Mesenchymal stem cell (in vitro differentiated cells and primary cell): ENCODE measurements around the gene TNFSF8.

Source experiments
- DNase-seq: peaks from one replicate; pipeline ENCODE4 v3.0.0-alpha.2; 2013
- H2AFZ ChIP-seq: one replicate; pipeline ENCODE4 v1.6.1; 2013; ENCODE audit warnings: low read depth, mild to moderate bottlenecking, control low read depth, inconsistent platforms, low read length, moderate library complexity
- H2AK5ac ChIP-seq: 2 replicates; pipeline ENCODE4 v1.6.1; 2013; ENCODE audit warnings: low read length, moderate library complexity, mild to moderate bottlenecking, inconsistent platforms; ENCODE audit not compliant: severe bottlenecking
- H2BK120ac ChIP-seq: one replicate; pipeline ENCODE4 v1.6.1; 2013; ENCODE audit warnings: low read depth, mild to moderate bottlenecking, inconsistent platforms, low read length, moderate library complexity
- H2BK12ac ChIP-seq, 2 experiments: one replicate each; pipeline ENCODE4 v1.6.1; 2013; ENCODE audit warnings: inconsistent platforms in 2 of 2, low read length in 2 of 2, mild to moderate bottlenecking in 2 of 2, moderate library complexity in 2 of 2, control low read depth in 1 of 2
- H2BK15ac ChIP-seq: one replicate; pipeline ENCODE4 v1.6.1; 2013; ENCODE audit warnings: mild to moderate bottlenecking, low read depth, inconsistent platforms; ENCODE audit not compliant: poor library complexity, severe bottlenecking
- H2BK5ac ChIP-seq: 2 replicates; pipeline ENCODE4 v1.6.1; 2013; ENCODE audit warnings: low read depth, mild to moderate bottlenecking, low read length, control low read depth, inconsistent platforms; ENCODE audit not compliant: poor library complexity, severe bottlenecking
- H3K14ac ChIP-seq, 2 experiments: one replicate each; pipeline ENCODE4 v1.6.1; 2013; ENCODE audit warnings: inconsistent platforms in 2 of 2, low read length in 2 of 2, control low read depth in 1 of 2, mild to moderate bottlenecking in 1 of 2, moderate library complexity in 1 of 2
- H3K18ac ChIP-seq, 2 experiments: one replicate each; pipeline ENCODE4 v1.6.1; 2013; ENCODE audit warnings: inconsistent platforms in 2 of 2, low read length in 2 of 2, control low read depth in 1 of 2, low read depth in 1 of 2, mild to moderate bottlenecking in 1 of 2
- H3K23ac ChIP-seq, 2 experiments: one replicate each; pipeline ENCODE4 v1.6.1; 2013; ENCODE audit warnings: inconsistent platforms in 2 of 2, low read length in 2 of 2, mild to moderate bottlenecking in 2 of 2, moderate library complexity in 2 of 2, control low read depth in 1 of 2
- H3K27ac ChIP-seq: 2 replicates; pipeline ENCODE4 v1.5.1; 2013; ENCODE audit warnings: mild to moderate bottlenecking, moderate library complexity, low read length, control low read depth, inconsistent platforms; ENCODE audit not compliant: poor library complexity, severe bottlenecking
- H3K27me3 ChIP-seq, 2 experiments: 2 replicates each; pipeline versions ENCODE4 v1.6.1 to v1.7.0; 2013; ENCODE audit warnings: low read length in 2 of 2, mild to moderate bottlenecking in 2 of 2, moderate library complexity in 2 of 2, control low read depth in 1 of 2, inconsistent platforms in 1 of 2; ENCODE audit not compliant: control insufficient read depth in 1 of 2, insufficient read depth in 1 of 2
- H3K36me3 ChIP-seq, 2 experiments: 2 replicates each; pipeline versions ENCODE4 v1.6.1 to v1.7.0; 2013; ENCODE audit warnings: low read length in 2 of 2, control low read depth in 1 of 2, inconsistent platforms in 1 of 2, low read depth in 1 of 2, mild to moderate bottlenecking in 1 of 2; ENCODE audit not compliant: insufficient read depth in 2 of 2, control insufficient read depth in 1 of 2
- H3K4ac ChIP-seq, 2 experiments: one replicate each; pipeline ENCODE4 v1.6.1; 2013; ENCODE audit warnings: inconsistent platforms in 2 of 2, low read length in 2 of 2, mild to moderate bottlenecking in 2 of 2, moderate library complexity in 2 of 2, control low read depth in 1 of 2, low read depth in 1 of 2
- H3K4me1 ChIP-seq: 2 replicates; pipeline ENCODE4 v1.6.1; 2013; ENCODE audit warnings: low read depth, low read length, control low read depth; ENCODE audit not compliant: control insufficient read depth, insufficient read depth
- H3K4me2 ChIP-seq: 2 replicates; pipeline ENCODE4 v1.6.1; 2013; ENCODE audit warnings: low read length, mild to moderate bottlenecking, inconsistent platforms; ENCODE audit not compliant: poor library complexity, severe bottlenecking
- H3K4me3 ChIP-seq, 2 experiments: 2 replicates each; pipeline versions ENCODE4 v1.5.1 to v1.7.0; 2013; ENCODE audit warnings: low read length in 2 of 2, mild to moderate bottlenecking in 2 of 2, control low read depth in 1 of 2, low read depth in 1 of 2; ENCODE audit not compliant: insufficient read depth in 1 of 2
- H3K79me1 ChIP-seq: replicated peaks from 2 replicates; pipeline ENCODE4 v1.6.1; 2013; ENCODE audit warnings: mild to moderate bottlenecking, control low read depth, low read length, inconsistent platforms; ENCODE audit not compliant: poor library complexity, severe bottlenecking
- H3K9ac ChIP-seq: 2 replicates; pipeline ENCODE4 v1.7.0; 2013; ENCODE audit warnings: mild to moderate bottlenecking, low read length, moderate library complexity
- H3K9me3 ChIP-seq: 2 replicates; pipeline ENCODE4 v1.7.0; 2013; ENCODE audit warnings: mild to moderate bottlenecking, low read length; ENCODE audit not compliant: control insufficient read depth
- H4K8ac ChIP-seq: one replicate; pipeline ENCODE4 v1.6.1; 2013; ENCODE audit warnings: inconsistent platforms, mild to moderate bottlenecking, low read length, moderate library complexity
- H4K91ac ChIP-seq: one replicate; pipeline ENCODE4 v1.6.1; 2013; ENCODE audit warnings: mild to moderate bottlenecking, low read length, inconsistent platforms
- WGBS: methylation state at CpG from one replicate; pipeline ENCODE4 v1.1.7; 2013; ENCODE audit warnings: mixed read lengths; 5-methylcytosine and 5-hydroxymethylcytosine counted together

Gene TNFSF8

DNA sequence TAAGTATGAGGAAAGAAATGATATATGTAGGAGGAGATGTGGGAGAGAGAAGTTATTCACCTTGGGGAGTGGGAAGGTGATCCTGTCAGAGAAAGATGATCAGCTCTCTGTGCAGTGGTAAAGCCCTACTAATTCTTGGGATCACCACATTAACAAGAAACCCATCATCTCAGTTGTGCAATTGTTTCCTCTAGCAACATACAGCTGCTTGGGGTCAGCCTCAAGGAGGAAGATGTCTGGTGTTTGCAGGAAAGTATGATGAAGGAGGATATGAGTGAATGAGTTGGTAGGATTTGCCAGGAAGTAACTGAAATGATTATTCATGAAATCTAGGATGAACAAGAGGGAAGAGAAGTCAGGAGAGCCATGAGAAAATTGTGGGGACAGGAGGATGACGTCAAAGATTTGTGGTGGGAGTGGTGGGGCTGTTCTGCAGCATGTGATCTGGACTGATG, 50.1 kb downstream of the TNFSF8 start:
- H2AFZ ChIP-seq, result no peak overlapping the region

DNA sequence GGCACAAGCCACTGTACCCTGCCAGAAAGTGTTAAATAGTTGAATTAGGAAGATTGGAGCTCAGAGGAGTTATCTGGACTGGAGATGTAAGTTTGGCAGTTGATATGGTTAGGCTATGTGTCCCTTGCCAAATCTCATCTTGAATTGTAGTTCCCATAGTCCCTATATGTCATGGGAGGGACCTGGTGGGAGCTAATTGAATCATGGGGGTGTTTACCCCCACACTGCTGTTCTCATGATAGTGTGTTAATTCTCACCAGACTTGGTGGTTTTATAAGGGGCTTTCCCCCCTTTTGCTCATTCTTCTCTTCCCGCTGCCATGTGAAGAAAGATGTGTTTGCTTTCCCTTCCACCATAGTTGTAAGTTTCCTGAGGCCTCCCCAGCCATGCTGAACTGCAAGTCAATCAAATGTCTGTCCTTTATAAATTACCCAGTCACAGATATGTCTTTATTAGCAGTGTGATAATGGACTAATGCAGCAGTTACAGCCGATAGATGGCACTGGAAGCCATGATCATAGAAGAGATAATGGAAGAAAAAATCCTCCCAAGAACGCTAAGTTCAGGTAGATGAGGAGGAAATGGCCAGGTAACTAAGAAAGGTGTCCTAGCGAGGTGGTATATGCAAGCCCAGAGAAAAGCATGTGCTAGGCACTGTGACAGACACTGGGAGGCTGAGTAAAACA, 51.4 kb downstream of the TNFSF8 start:
- Histone ChIP-seq H2AK5ac (no peak overlapping the region), H2AFZ (no peak overlapping the region), H2BK5ac (no peak overlapping the region), H3K4me2 (no peak overlapping the region), H3K27me3 (no peaks in the 10 kb centered on the region), H3K4ac (no peak overlapping the region), H3K9ac (no peak overlapping the region), H3K79me1 (no peaks in the 10 kb centered on the region), H3K9me3 (peaks cover 11% of the 10 kb centered on the region), H3K36me3 (no peaks in the 10 kb centered on the region), H3K14ac (no peak overlapping the region), H4K91ac (no peak overlapping the region), H3K4me3 (no peak overlapping the region), H3K18ac (no peak overlapping the region), H2BK15ac (no peak overlapping the region), H2BK12ac (no peak overlapping the region), H2BK120ac (no peak overlapping the region), H4K8ac (no peak overlapping the region), H3K23ac (no peak overlapping the region), H3K27ac (no peak overlapping the region), H3K4me1 (no peaks in the 10 kb centered on the region)
- no peak for DNase-seq
- WGBS, result 95% methylated on average over 4 of the region's 4 CpGs

More for the DNA sequence above, 50.1 kb downstream of the TNFSF8 start:
- peaks cover 2% of the 10 kb centered on the region for H3K4me1 ChIP-seq
- DNase-seq, result peak; percentile 57
- H2BK12ac ChIP-seq, result no peak overlapping the region
- no peak overlapping the region for H3K18ac ChIP-seq
- no peak overlapping the region for H2BK5ac ChIP-seq
- H3K27me3 ChIP-seq, result no peaks in the 10 kb centered on the region
- no peaks in the 10 kb centered on the region for H3K36me3 ChIP-seq
- no peaks in the 10 kb centered on the region for H3K79me1 ChIP-seq
- H3K9ac ChIP-seq, result no peak overlapping the region
- no peak overlapping the region for H4K8ac ChIP-seq
- no peak overlapping the region for H3K4ac ChIP-seq
- no peak overlapping the region for H2BK120ac ChIP-seq
- peaks cover 8% of the 10 kb centered on the region for H3K9me3 ChIP-seq
- H3K4me2 ChIP-seq, result no peak overlapping the region
- H2AK5ac ChIP-seq, result no peak overlapping the region
- no peak overlapping the region for H2BK15ac ChIP-seq
- WGBS, result 89% methylated on average over 1 of the region's 1 CpG
- no peak overlapping the region for H3K27ac ChIP-seq
- no peak overlapping the region for H3K4me3 ChIP-seq
- no peak overlapping the region for H3K14ac ChIP-seq
- H3K23ac ChIP-seq, result no peak overlapping the region
- no peak overlapping the region for H4K91ac ChIP-seq

DNA sequence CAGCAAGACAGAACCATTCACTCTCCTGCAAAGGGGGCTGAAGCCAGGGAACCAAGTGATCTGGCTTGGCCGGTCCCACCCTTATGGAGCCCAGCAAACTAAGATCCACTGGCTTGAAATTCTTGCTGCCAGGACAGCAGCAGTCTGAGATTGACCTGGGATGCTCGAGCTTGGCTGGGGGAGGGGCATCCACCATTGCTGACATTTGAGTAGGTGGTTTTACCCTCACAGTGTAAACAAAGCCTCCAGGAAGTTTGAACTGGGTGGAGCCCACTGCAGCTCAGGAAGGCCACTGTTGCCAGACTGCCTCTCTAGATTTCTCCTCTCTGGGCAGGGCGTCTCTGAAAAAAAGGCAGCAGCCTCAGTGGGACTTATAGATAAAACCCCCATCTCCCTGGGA, 60.5 kb downstream of the TNFSF8 start:
- Histone ChIP-seq H3K14ac (no peak overlapping the region), H3K9ac (no peak overlapping the region), H2AFZ (no peak overlapping the region), H4K91ac (no peak overlapping the region), H3K23ac (no peak overlapping the region), H2BK5ac (no peak overlapping the region), H3K4me3 (no peak overlapping the region), H2BK15ac (no peak overlapping the region), H2BK12ac (no peak overlapping the region), H3K9me3 (peaks cover 11% of the 10 kb centered on the region), H3K4me2 (no peak overlapping the region), H4K8ac (no peak overlapping the region), H3K4me1 (no peaks in the 10 kb centered on the region), H3K27me3 (no peaks in the 10 kb centered on the region), H2BK120ac (no peak overlapping the region), H2AK5ac (no peak overlapping the region), H3K36me3 (no peaks in the 10 kb centered on the region), H3K27ac (no peak overlapping the region), H3K79me1 (no peaks in the 10 kb centered on the region), H3K4ac (no peak overlapping the region), H3K18ac (no peak overlapping the region)
- WGBS, result 50% methylated on average over 3 of the region's 3 CpGs
- no peak for DNase-seq

DNA sequence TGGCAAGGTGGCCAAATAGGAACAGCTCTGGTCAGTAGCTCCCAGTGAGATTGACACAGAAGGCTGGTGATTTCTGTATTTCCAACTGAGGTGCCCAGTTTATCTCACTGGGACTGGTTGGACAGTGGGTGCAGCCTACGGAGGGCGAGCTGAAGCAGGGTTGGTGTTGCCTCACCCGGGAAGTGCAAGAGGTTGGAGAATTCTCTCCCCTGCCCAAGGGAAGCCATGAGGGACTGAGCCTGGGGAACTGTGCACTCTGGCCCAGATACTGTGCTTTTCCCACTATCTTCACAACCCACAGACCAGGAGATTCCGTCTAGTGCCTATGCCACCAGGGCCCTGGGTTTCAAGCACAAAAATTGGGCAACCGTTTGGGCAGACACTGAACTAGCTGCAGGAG, 61.0 kb downstream of the TNFSF8 start:
- Histone ChIP-seq H3K9me3 (peaks cover 8% of the 10 kb centered on the region), H3K36me3 (no peaks in the 10 kb centered on the region), H3K18ac (peak overlapping the region in 1 of 2 experiments; percentile 34), H3K23ac (no peak overlapping the region), H2AFZ (no peak overlapping the region), H3K27ac (no peak overlapping the region), H3K4me3 (no peak overlapping the region), H2BK120ac (no peak overlapping the region), H2BK5ac (no peak overlapping the region), H3K4me1 (no peaks in the 10 kb centered on the region), H4K8ac (no peak overlapping the region), H3K27me3 (no peaks in the 10 kb centered on the region), H2BK15ac (no peak overlapping the region), H3K14ac (no peak overlapping the region), H3K4ac (no peak overlapping the region), H2AK5ac (no peak overlapping the region), H2BK12ac (no peak overlapping the region), H3K9ac (no peak overlapping the region), H3K4me2 (no peak overlapping the region), H4K91ac (no peak overlapping the region), H3K79me1 (no peaks in the 10 kb centered on the region)
- WGBS, result 91% methylated on average over 5 of the region's 5 CpGs
- no peak for DNase-seq
